Activated T-helper 2 cell treated with anti-CD3 and anti-CD28 coated beads, Interferon-gamma antibody, Interleukin-2, Interleukin-4, amounts not matched to agents 10 μg/mL and 5 μg/mL and 100 μg/mL, durations not matched to agents 14 hours and 24 hours and 36 hours (primary cell): ENCODE measurements around the gene ADCY6. TPM values are rescaled to one million over a fixed set of nuclear protein-coding genes. Genes with fewer than 3 reads are reported as not detected.
A peak's percentile ranks its signal among the peaks of the same experiment; 100 is the strongest.
"Not testable (repeated sequence)": the region's sequence is repeated elsewhere in the genome, so short reads cannot be mapped to it uniquely, and the experiment has no call there.

Source experiments
- DNase-seq: peaks from one replicate; pipeline ENCODE4 v3.0.0; 2021; ENCODE audit warnings: low spot score
- H3K27ac Mint-ChIP-seq: one replicate; pipeline ENCODE4 v1.8.0; 2021; ENCODE audit warnings: mixed read lengths
- H3K27me3 Mint-ChIP-seq: one replicate; pipeline ENCODE4 v1.8.0; 2021; ENCODE audit warnings: low read depth, mixed read lengths
- H3K36me3 Mint-ChIP-seq: one replicate; pipeline ENCODE4 v1.8.0; 2021; ENCODE audit warnings: low read depth, mixed read lengths
- H3K4me1 Mint-ChIP-seq: one replicate; pipeline ENCODE4 v1.8.0; 2021; ENCODE audit warnings: low read depth, mixed read lengths
- H3K4me3 Mint-ChIP-seq: one replicate; pipeline ENCODE4 v1.8.0; 2021; ENCODE audit warnings: low read depth, mild to moderate bottlenecking, moderate library complexity, mixed read lengths
- H3K9me3 Mint-ChIP-seq: one replicate; pipeline ENCODE4 v1.8.0; 2021; ENCODE audit warnings: mixed read lengths
- intact Hi-C: fragments of 100-400 bp; cut with micrococcal nuclease; formaldehyde crosslinking; loops from one replicate; pipeline ENCODE4 v1.15.1; 2023
- total RNA-seq: library from RNA; stranded (reverse); gene quantifications from 2 replicates; pipeline ENCODE4 v1.2.3, GENCODE V29; 2022

Gene ADCY6
- total RNA-seq, 1 donor from 2014 or later, result 0.55 TPM

DNA sequence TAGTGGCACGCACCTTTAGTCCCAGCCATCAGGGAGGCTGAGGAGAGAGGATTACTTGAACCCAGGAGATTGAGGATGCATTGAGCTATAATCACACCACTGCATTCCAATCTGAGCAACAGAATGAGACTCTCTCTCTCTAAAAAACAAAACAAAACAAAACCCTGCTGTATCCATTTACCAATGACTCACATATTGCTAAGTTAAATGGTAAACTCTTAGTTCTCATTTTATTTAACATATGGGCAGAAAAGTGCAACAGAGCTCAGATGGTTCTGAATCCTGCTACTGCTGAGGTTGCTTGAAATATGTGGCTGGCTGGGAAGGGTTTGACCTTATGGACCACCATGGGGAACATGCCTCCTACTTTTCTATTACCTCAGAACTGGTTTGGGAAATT lies 38.7 kb downstream of the ADCY6 start:
- no peak for DNase-seq
- intact Hi-C loops, result no loop called here
- H3K9me3 Mint-ChIP-seq, result no peaks in the 10 kb centered on the region
- no peak overlapping the region for H3K4me3 Mint-ChIP-seq
- no peaks in the 10 kb centered on the region for H3K36me3 Mint-ChIP-seq
- H3K27ac Mint-ChIP-seq, result no peak overlapping the region
- peaks cover 14% of the 10 kb centered on the region for H3K4me1 Mint-ChIP-seq
- H3K27me3 Mint-ChIP-seq, result peaks cover 4% of the 10 kb centered on the region

DNA sequence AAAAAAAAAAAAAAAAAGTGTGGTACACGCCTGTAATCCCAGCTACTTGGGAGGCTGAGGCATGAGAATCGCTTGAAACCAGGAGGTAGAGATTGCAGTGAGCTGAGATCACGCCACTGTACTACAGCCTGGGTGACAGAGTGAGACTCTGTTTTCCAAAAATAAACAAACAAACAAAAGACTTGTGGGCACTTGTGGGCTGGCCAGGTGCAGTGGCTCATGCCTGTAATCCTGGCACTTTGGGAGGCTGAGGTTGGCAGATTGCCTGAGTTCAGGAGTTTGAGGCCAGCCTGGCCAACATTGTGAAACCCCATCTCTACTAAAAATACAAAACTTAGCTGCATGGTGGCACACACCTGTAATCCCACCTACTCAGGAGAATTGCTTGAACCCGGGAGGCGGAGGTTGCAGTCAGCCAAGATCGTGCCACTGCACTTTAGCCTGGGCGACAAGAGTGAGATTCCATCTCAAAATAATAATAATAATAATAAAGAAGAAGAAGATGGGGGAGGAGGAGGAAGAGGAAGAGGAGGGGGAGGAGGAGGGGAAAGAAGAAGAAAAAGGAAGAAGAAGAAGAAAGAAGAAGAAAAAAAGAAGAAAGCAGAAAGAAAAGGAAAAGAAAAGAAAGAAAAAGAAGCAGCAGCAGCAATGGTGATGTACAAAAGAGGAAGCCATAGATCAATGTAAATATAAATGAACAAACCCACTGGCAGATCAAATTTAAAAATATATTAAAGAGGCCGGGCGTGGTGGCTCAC lies 44.5 kb downstream of the ADCY6 start:
- intact Hi-C loops, result no loop called here
- H3K36me3 Mint-ChIP-seq, result no peaks in the 10 kb centered on the region
- no peak for DNase-seq
- no peak overlapping the region for H3K4me3 Mint-ChIP-seq
- H3K27ac Mint-ChIP-seq, result no peak overlapping the region
- peaks cover 16% of the 10 kb centered on the region for H3K27me3 Mint-ChIP-seq
- H3K9me3 Mint-ChIP-seq, result no peaks in the 10 kb centered on the region
- H3K4me1 Mint-ChIP-seq, result peaks cover 3% of the 10 kb centered on the region

GRCh38 chr12:48739618-48740269 lies 49.1 kb downstream of the ADCY6 start:
- H3K27me3 Mint-ChIP-seq, result peaks cover 21% of the 10 kb centered on the region
- H3K27ac Mint-ChIP-seq, result no peak overlapping the region
- H3K36me3 Mint-ChIP-seq, result no peaks in the 10 kb centered on the region
- DNase-seq, result no peak
- no peaks in the 10 kb centered on the region for H3K4me1 Mint-ChIP-seq
- H3K4me3 Mint-ChIP-seq, result no peak overlapping the region
- intact Hi-C loops, result no loop called here
- H3K9me3 Mint-ChIP-seq, result no peaks in the 10 kb centered on the region

DNA sequence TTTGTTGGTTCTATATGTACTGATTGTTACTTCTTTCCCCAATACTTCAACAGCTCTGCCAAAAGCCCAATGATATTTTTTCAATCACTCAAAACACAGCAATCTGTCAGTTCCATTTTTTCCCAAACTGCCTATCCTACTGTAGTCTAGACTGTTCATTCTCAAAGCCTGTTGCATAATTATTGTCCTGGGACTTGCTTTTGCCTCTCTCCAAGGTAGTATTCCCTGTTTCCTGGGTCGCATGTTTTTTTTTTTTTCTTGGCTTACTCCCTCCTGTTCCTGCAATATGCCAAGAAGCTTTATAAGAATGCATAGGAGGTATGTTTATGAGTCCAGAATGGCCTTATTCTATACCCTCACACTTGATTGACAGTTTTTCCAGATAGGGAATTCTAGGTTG lies 52.4 kb downstream of the ADCY6 start:
- intact Hi-C loops, result no loop called here
- no peaks in the 10 kb centered on the region for H3K36me3 Mint-ChIP-seq
- no peaks in the 10 kb centered on the region for H3K9me3 Mint-ChIP-seq
- DNase-seq, result no peak
- no peaks in the 10 kb centered on the region for H3K4me1 Mint-ChIP-seq
- peaks cover 24% of the 10 kb centered on the region for H3K27me3 Mint-ChIP-seq
- no peak overlapping the region for H3K4me3 Mint-ChIP-seq
- no peak overlapping the region for H3K27ac Mint-ChIP-seq

DNA sequence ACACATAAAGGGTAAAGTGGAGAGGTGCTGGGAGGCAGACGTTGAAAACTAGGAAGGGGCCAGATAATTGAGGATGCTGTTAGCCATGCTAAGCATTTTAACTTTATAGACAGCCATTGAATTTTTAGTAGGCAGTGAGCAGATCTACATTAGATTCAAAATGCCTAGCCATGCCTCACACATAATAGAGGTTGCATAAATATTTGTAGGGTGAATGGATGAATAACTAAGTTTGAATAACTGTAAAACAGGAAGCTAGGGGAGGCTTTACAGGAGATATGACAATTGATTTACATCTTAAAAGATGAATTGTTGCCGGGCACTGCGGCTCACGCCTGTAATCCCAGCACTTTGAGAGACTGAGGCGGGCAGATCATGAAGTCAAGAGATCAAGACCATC lies 60.1 kb downstream of the ADCY6 start:
- no peaks in the 10 kb centered on the region for H3K36me3 Mint-ChIP-seq
- intact Hi-C loops, result no loop called here

DNA sequence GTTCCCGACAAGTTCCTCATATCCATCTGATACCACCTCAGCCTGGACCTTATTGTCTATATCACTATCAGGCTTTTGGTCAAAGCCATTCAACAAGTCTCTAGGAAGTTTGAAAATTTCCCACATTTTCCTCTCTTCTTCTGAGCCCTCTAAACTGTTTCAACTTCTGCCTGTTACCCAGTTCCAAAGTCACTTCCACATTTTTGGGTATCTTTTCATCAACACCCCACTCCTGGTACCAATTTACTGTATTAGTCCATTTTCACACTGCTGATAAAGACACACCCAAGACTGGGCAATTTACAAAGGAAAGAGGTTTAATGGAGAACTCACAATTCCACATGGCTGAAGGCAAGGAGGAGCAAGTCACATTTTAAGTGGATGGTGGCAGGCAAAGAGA lies 68.2 kb downstream of the ADCY6 start:
- Mint-ChIP-seq H3K36me3 (peaks cover 20% of the 10 kb centered on the region), H3K9me3 (peaks cover 28% of the 10 kb centered on the region)
- intact Hi-C loops, H3K4me3 Mint-ChIP-seq, DNase-seq, H3K27me3 Mint-ChIP-seq, H3K27ac Mint-ChIP-seq, H3K4me1 Mint-ChIP-seq: not testable (repeated sequence)

More for the DNA sequence above, 60.1 kb downstream of the ADCY6 start:
- H3K9me3 Mint-ChIP-seq, result no peaks in the 10 kb centered on the region
- H3K4me3 Mint-ChIP-seq, result no peak overlapping the region
- no peak overlapping the region for H3K27ac Mint-ChIP-seq
- H3K4me1 Mint-ChIP-seq, result no peaks in the 10 kb centered on the region
- no peak for DNase-seq
- H3K27me3 Mint-ChIP-seq, result peaks cover 11% of the 10 kb centered on the region

DNA sequence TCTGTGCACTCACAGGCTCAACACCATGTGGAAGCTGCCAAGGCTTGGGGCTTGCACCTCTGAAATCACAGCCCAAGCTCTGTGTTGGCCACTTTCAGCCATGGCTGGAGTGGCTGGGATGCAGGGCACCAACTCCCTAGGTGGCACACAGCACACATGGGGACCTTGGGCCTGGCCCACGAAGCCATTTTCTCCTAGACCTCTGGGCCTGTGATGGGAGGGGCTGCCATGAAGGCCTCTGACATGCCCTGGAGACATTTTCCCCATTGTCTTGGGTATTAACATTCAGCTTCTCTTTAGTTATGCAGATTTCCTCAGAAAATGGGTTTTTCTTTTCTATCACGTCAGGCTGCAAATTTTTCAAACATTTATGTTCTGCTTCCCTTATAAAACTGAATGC lies 68.7 kb downstream of the ADCY6 start:
- H3K27ac Mint-ChIP-seq, DNase-seq, intact Hi-C loops, H3K27me3 Mint-ChIP-seq, H3K4me3 Mint-ChIP-seq: not testable (repeated sequence)
- H3K9me3 Mint-ChIP-seq, result peaks cover 28% of the 10 kb centered on the region
- H3K4me1 Mint-ChIP-seq, result peaks cover 11% of the 10 kb centered on the region
- peaks cover 26% of the 10 kb centered on the region for H3K36me3 Mint-ChIP-seq

DNA sequence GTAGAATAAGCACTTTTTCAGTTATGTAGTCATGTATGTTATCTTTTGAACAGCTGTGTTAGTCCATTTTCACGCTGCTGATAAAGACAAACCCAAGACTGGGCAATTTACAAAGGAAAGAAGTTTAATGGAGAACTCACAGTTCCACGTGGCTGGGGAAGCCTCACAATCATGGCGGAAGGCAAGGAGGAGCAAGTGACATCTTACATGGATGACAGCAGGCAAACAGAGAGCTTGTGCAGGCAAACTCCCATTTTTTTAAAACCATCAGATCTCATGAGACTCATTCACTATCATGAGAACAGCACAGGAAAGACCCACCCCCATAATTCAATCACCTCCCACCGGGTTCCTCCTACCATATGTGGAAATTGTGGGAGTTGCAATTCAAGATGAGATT lies 69.9 kb downstream of the ADCY6 start:
- intact Hi-C loops, H3K27me3 Mint-ChIP-seq, DNase-seq, H3K4me3 Mint-ChIP-seq, H3K27ac Mint-ChIP-seq: not testable (repeated sequence)
- Mint-ChIP-seq H3K4me1 (peaks cover 22% of the 10 kb centered on the region), H3K36me3 (peaks cover 37% of the 10 kb centered on the region), H3K9me3 (peaks cover 28% of the 10 kb centered on the region)

GRCh38 chr12:48717252-48717695 lies 71.6 kb downstream of the ADCY6 start:
- peak overlapping the region; percentile 95 for H3K27ac Mint-ChIP-seq
- no peak for DNase-seq
- intact Hi-C loops, result loop anchor here (1.0 to 2.0 kb wide), 2 partner anchors 36 to 39 kb away; no protein-coding TSS in a partner anchor
- H3K36me3 Mint-ChIP-seq, result peaks cover 52% of the 10 kb centered on the region
- peaks cover 28% of the 10 kb centered on the region for H3K9me3 Mint-ChIP-seq
- H3K4me3 Mint-ChIP-seq, result peak overlapping the region; percentile 92
- H3K4me1 Mint-ChIP-seq, result peaks cover 31% of the 10 kb centered on the region
- no peaks in the 10 kb centered on the region for H3K27me3 Mint-ChIP-seq

GRCh38 chr12:48716493-48717251 lies 72.2 kb downstream of the ADCY6 start, which contains the start of gene CCNT1:
Gene CCNT1 (minus strand): TSS chr12:48716707. CDS start chr12:48716675, 32 bp downstream.
- DNase-seq, result peak; percentile 99
- H3K4me1 Mint-ChIP-seq, result peaks cover 31% of the 10 kb centered on the region
- H3K27ac Mint-ChIP-seq, result peak within 1 kb of the TSS; percentile 95
- H3K4me3 Mint-ChIP-seq, result peak within 1 kb of the TSS; percentile 92
- H3K27me3 Mint-ChIP-seq, result no peaks in the 10 kb centered on the region
- peaks cover 57% of the 10 kb centered on the region for H3K36me3 Mint-ChIP-seq
- intact Hi-C loops, result loop anchor here (1.0 to 2.0 kb wide), 4 partner anchors 34 to 136 kb away; partner anchors contain the start of genes DDX23 and KANSL2
- H3K9me3 Mint-ChIP-seq, result peaks cover 28% of the 10 kb centered on the region
